ENCODE results near the gene IL13RA1.
"Not testable (repeated sequence)": the region's sequence is repeated elsewhere in the genome, so short reads cannot be mapped to it uniquely, and the experiment has no call there.

Gene IL13RA1

GRCh38 chrX:118726887-118727685 is at the start of gene IL13RA1:
TSS of gene IL13RA1 (plus strand) at chrX:118727606. CDS start at chrX:118727639, 33 bp downstream.
- Mint-ChIP-seq H3K27me3 (peaks cover 71% of the 10 kb centered on the region), H3K4me3 (peak within 1 kb of the TSS; percentile 61), H3K36me3 (ENCODE audit: low read depth) (no peaks in the 10 kb centered on the region), H3K4me1 (ENCODE audit: low read depth) (peaks cover 3% of the 10 kb centered on the region), H3K27ac (no peak within 1 kb of the TSS), H3K9me3 (no peaks in the 10 kb centered on the region)
- peak; percentile 47 for DNase-seq

- H3K9me3 Mint-ChIP-seq = no peaks in the 10 kb centered on the region
- H3K36me3 Mint-ChIP-seq (ENCODE audit: low read depth) = peaks cover 44% of the 10 kb centered on the region
- no peak overlapping the region for H3K4me3 Mint-ChIP-seq
- H3K27me3 Mint-ChIP-seq = no peaks in the 10 kb centered on the region
- no peak for DNase-seq
- H3K4me1 Mint-ChIP-seq (ENCODE audit: low read depth) = peaks cover 1% of the 10 kb centered on the region
- no peak overlapping the region for H3K27ac Mint-ChIP-seq
Measured at GRCh38 chrX:118679290-118679689, 48.1 kb upstream of the IL13RA1 start.

GRCh38 chrX:118682258-118683014 is 45.0 kb upstream of the IL13RA1 start:
- H3K4me1 Mint-ChIP-seq (ENCODE audit: low read depth) = no peaks in the 10 kb centered on the region
- no peak overlapping the region for H3K4me3 Mint-ChIP-seq
- DNase-seq = no peak
- no peaks in the 10 kb centered on the region for H3K27me3 Mint-ChIP-seq
- H3K27ac Mint-ChIP-seq = no peak overlapping the region
- H3K36me3 Mint-ChIP-seq (ENCODE audit: low read depth) = peaks cover 46% of the 10 kb centered on the region
- H3K9me3 Mint-ChIP-seq = no peaks in the 10 kb centered on the region

GRCh38 chrX:118685393-118685792 is 42.0 kb upstream of the IL13RA1 start:
- Mint-ChIP-seq H3K36me3 (ENCODE audit: low read depth) (peaks cover 49% of the 10 kb centered on the region), H3K4me3 (no peak overlapping the region), H3K27ac (no peak overlapping the region)

GRCh38 chrX:118688935-118689334 is 38.5 kb upstream of the IL13RA1 start:
- no peak overlapping the region for H3K27ac Mint-ChIP-seq
- H3K4me1 Mint-ChIP-seq (ENCODE audit: low read depth) = no peaks in the 10 kb centered on the region
- peaks cover 37% of the 10 kb centered on the region for H3K36me3 Mint-ChIP-seq (ENCODE audit: low read depth)
- no peak for DNase-seq
- no peaks in the 10 kb centered on the region for H3K27me3 Mint-ChIP-seq
- no peak overlapping the region for H3K4me3 Mint-ChIP-seq
- H3K9me3 Mint-ChIP-seq = no peaks in the 10 kb centered on the region

More at GRCh38 chrX:118685393-118685792, 42.0 kb upstream of the IL13RA1 start:
- DNase-seq = no peak
- no peaks in the 10 kb centered on the region for H3K4me1 Mint-ChIP-seq (ENCODE audit: low read depth)
- H3K9me3 Mint-ChIP-seq = no peaks in the 10 kb centered on the region
- H3K27me3 Mint-ChIP-seq = no peaks in the 10 kb centered on the region

- peaks cover 14% of the 10 kb centered on the region for H3K36me3 Mint-ChIP-seq (ENCODE audit: low read depth)
- H3K27me3 Mint-ChIP-seq = peaks cover 1% of the 10 kb centered on the region
- no peaks in the 10 kb centered on the region for H3K9me3 Mint-ChIP-seq
- no peak overlapping the region for H3K4me3 Mint-ChIP-seq
- DNase-seq = no peak
- no peaks in the 10 kb centered on the region for H3K4me1 Mint-ChIP-seq (ENCODE audit: low read depth)
- H3K27ac Mint-ChIP-seq = no peak overlapping the region
Measured at GRCh38 chrX:118693843-118694242, 33.6 kb upstream of the IL13RA1 start.

GRCh38 chrX:118694638-118695037 is 32.8 kb upstream of the IL13RA1 start:
- H3K27me3 Mint-ChIP-seq = peaks cover 3% of the 10 kb centered on the region
- no peaks in the 10 kb centered on the region for H3K9me3 Mint-ChIP-seq
- no peaks in the 10 kb centered on the region for H3K4me1 Mint-ChIP-seq (ENCODE audit: low read depth)
- H3K36me3 Mint-ChIP-seq (ENCODE audit: low read depth) = peaks cover 11% of the 10 kb centered on the region
- no peak overlapping the region for H3K4me3 Mint-ChIP-seq
- DNase-seq = no peak
- no peak overlapping the region for H3K27ac Mint-ChIP-seq

- DNase-seq = no peak
- H3K27me3 Mint-ChIP-seq = peaks cover 3% of the 10 kb centered on the region
- H3K27ac Mint-ChIP-seq = peak overlapping the region; percentile 22
- peaks cover 5% of the 10 kb centered on the region for H3K4me1 Mint-ChIP-seq (ENCODE audit: low read depth)
- H3K36me3 Mint-ChIP-seq (ENCODE audit: low read depth) = no peaks in the 10 kb centered on the region
- no peaks in the 10 kb centered on the region for H3K9me3 Mint-ChIP-seq
- no peak overlapping the region for H3K4me3 Mint-ChIP-seq
Measured at GRCh38 chrX:118698516-118699170, 28.8 kb upstream of the IL13RA1 start.

- peaks cover 3% of the 10 kb centered on the region for H3K27me3 Mint-ChIP-seq
- H3K4me1 Mint-ChIP-seq (ENCODE audit: low read depth) = peaks cover 5% of the 10 kb centered on the region
- no peak for DNase-seq
- no peak overlapping the region for H3K27ac Mint-ChIP-seq
- H3K36me3 Mint-ChIP-seq (ENCODE audit: low read depth) = no peaks in the 10 kb centered on the region
- H3K4me3 Mint-ChIP-seq = no peak overlapping the region
- no peaks in the 10 kb centered on the region for H3K9me3 Mint-ChIP-seq
Measured at GRCh38 chrX:118702741-118703140, 24.7 kb upstream of the IL13RA1 start.

GRCh38 chrX:118706681-118707080 is 20.7 kb upstream of the IL13RA1 start:
- DNase-seq = no peak
- H3K36me3 Mint-ChIP-seq (ENCODE audit: low read depth) = no peaks in the 10 kb centered on the region
- H3K4me1 Mint-ChIP-seq (ENCODE audit: low read depth) = peaks cover 6% of the 10 kb centered on the region
- no peak overlapping the region for H3K27ac Mint-ChIP-seq
- no peaks in the 10 kb centered on the region for H3K9me3 Mint-ChIP-seq
- peaks cover 3% of the 10 kb centered on the region for H3K27me3 Mint-ChIP-seq
- H3K4me3 Mint-ChIP-seq = no peak overlapping the region

- no peak overlapping the region for H3K4me3 Mint-ChIP-seq
Measured at GRCh38 chrX:118714521-118714920, 12.9 kb upstream of the IL13RA1 start.

GRCh38 chrX:118715917-118716316 is 11.5 kb upstream of the IL13RA1 start:
- not testable (repeated sequence) for DNase-seq; H3K4me3 Mint-ChIP-seq; H3K27ac Mint-ChIP-seq; H3K9me3 Mint-ChIP-seq; H3K36me3 Mint-ChIP-seq (ENCODE audit: low read depth); H3K4me1 Mint-ChIP-seq (ENCODE audit: low read depth)
- peaks cover 23% of the 10 kb centered on the region for H3K27me3 Mint-ChIP-seq

More at GRCh38 chrX:118714521-118714920, 12.9 kb upstream of the IL13RA1 start:
- H3K27me3 Mint-ChIP-seq = peaks cover 19% of the 10 kb centered on the region
- no peaks in the 10 kb centered on the region for H3K36me3 Mint-ChIP-seq (ENCODE audit: low read depth)
- no peaks in the 10 kb centered on the region for H3K4me1 Mint-ChIP-seq (ENCODE audit: low read depth)
- no peak overlapping the region for H3K27ac Mint-ChIP-seq
- H3K9me3 Mint-ChIP-seq = no peaks in the 10 kb centered on the region
- DNase-seq = no peak

- H3K4me1 Mint-ChIP-seq (ENCODE audit: low read depth); H3K9me3 Mint-ChIP-seq; H3K36me3 Mint-ChIP-seq (ENCODE audit: low read depth); DNase-seq; H3K27ac Mint-ChIP-seq; H3K4me3 Mint-ChIP-seq: not testable (repeated sequence)
- H3K27me3 Mint-ChIP-seq = peaks cover 20% of the 10 kb centered on the region
Measured at GRCh38 chrX:118716833-118717232, 10.6 kb upstream of the IL13RA1 start.

GRCh38 chrX:118717678-118718391 is 9.6 kb upstream of the IL13RA1 start:
- Mint-ChIP-seq H3K27ac (no peak overlapping the region), H3K27me3 (peaks cover 24% of the 10 kb centered on the region)

More at GRCh38 chrX:118717678-118718391, 9.6 kb upstream of the IL13RA1 start:
- Mint-ChIP-seq H3K4me3 (no peak overlapping the region), H3K4me1 (ENCODE audit: low read depth) (no peaks in the 10 kb centered on the region), H3K36me3 (ENCODE audit: low read depth) (no peaks in the 10 kb centered on the region), H3K9me3 (no peaks in the 10 kb centered on the region)
- DNase-seq = no peak
